IPS DF 6.9 (cell line): Measurements from ENCODE around the gene RPS17.

Experiments
- DNase-seq: peaks from one replicate; pipeline ENCODE4 v3.0.0-alpha.2; 2013; ENCODE audit warnings: low read depth, low spot score
- H3K27ac ChIP-seq: one replicate; pipeline ENCODE4 v1.5.1; 2013; ENCODE audit warnings: low read length, control low read depth
- H3K27me3 ChIP-seq: 2 replicates; pipeline ENCODE4 v1.6.1; 2013; ENCODE audit warnings: mild to moderate bottlenecking, low read length; ENCODE audit not compliant: control insufficient read depth, insufficient read depth
- H3K36me3 ChIP-seq: 2 replicates; pipeline ENCODE4 v1.6.1; 2013; ENCODE audit warnings: low read length; ENCODE audit not compliant: control insufficient read depth, insufficient read depth
- H3K4me1 ChIP-seq: 2 replicates; pipeline ENCODE4 v1.6.1; 2013; ENCODE audit warnings: low read length; ENCODE audit not compliant: control insufficient read depth, insufficient read depth
- H3K4me3 ChIP-seq: 2 replicates; pipeline ENCODE4 v1.5.1; 2013; ENCODE audit warnings: mild to moderate bottlenecking, low read length
- H3K9me3 ChIP-seq: 2 replicates; pipeline ENCODE4 v1.6.1; 2013; ENCODE audit warnings: low read length, inconsistent platforms; ENCODE audit not compliant: control insufficient read depth, insufficient read depth
- WGBS: extraction: QIAGEN DNeasy Blood & Tissue Kit; methylation state at CpG from one replicate; pipeline ENCODE4 v1.1.7; 2013; ENCODE audit warnings: mixed read lengths, missing lambda C conversion rate; ENCODE audit not compliant: insufficient read length, insufficient coverage; 5-methylcytosine and 5-hydroxymethylcytosine counted together

RPS17 gene

GRCh38 chr15:82540055-82540983, at the start of gene RPS17:
Gene RPS17, minus strand, starts transcription at chr15:82540457. Its CDS starts 29 bp downstream, at chr15:82540428.
- peaks cover 8% of the 10 kb centered on the region for H3K4me1 ChIP-seq
- H3K36me3 ChIP-seq = peaks cover 32% of the 10 kb centered on the region; the same call in 1 of the 2 replicates
- H3K27me3 ChIP-seq = no peaks in the 10 kb centered on the region
- H3K27ac ChIP-seq = no peak within 1 kb of the TSS
- H3K4me3 ChIP-seq = peak within 1 kb of the TSS; percentile 89
- H3K9me3 ChIP-seq = no peaks in the 10 kb centered on the region
- peak; percentile 77 for DNase-seq
- no CpG with 5 or more reads among the region's 81 CpGs for WGBS

DNA sequence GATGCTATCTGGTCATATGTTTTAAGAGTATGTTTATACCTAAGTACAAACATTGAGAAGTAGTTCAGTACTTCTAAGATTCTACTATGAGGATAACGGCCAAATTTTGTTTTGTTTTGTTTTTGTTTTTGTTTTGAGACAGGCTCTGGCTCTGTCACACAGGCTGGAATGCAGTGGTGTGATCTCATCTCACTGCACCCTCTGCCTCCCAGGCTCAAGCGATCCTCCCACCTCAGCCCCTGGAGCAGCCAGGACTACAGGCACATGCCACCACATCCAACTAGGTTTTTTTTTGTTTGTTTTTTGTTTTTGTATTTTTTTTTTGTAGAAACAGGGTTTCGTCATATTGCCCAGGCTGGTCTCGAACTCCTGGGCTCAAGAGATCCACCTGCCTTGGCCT, 47.5 kb upstream of the RPS17 start:
- no peaks in the 10 kb centered on the region for H3K36me3 ChIP-seq
- H3K4me3 ChIP-seq = no peak overlapping the region
- no peak for DNase-seq
- H3K27me3 ChIP-seq = no peaks in the 10 kb centered on the region
- H3K4me1 ChIP-seq = peaks cover 1% of the 10 kb centered on the region; the same call in 1 of the 2 replicates
- WGBS = no CpG with 5 or more reads among the region's 4 CpGs
- no peaks in the 10 kb centered on the region for H3K9me3 ChIP-seq
- no peak overlapping the region for H3K27ac ChIP-seq

DNA sequence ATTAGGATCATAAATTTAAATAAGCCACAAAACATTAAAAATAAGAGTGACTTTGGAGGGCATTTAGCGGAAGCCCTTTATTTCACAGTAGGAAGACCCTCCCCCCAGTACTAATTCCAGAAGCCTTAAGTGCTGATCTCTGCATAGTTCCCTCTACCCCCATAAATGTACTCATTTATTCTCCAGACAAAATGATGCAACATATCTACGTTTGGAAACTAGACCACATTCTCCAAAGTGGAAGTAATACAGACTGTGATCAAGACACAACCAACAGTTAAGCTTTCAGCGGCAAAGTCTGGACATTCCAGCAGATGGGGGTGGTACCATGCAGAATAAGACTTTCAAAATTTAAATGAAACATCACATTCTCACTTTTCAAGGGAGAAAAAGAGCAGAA, 44.8 kb upstream of the RPS17 start:
- no CpG with 5 or more reads among the region's 3 CpGs for WGBS
- H3K9me3 ChIP-seq = no peaks in the 10 kb centered on the region
- no peak for DNase-seq
- H3K4me1 ChIP-seq = peaks cover 1% of the 10 kb centered on the region; the same call in 1 of the 2 replicates
- H3K27me3 ChIP-seq = no peaks in the 10 kb centered on the region
- no peak overlapping the region for H3K4me3 ChIP-seq
- no peaks in the 10 kb centered on the region for H3K36me3 ChIP-seq
- no peak overlapping the region for H3K27ac ChIP-seq

GRCh38 chr15:82580713-82581112, 40.5 kb upstream of the RPS17 start:
- H3K36me3 ChIP-seq = no peaks in the 10 kb centered on the region
- WGBS = no CpG with 5 or more reads among the region's 2 CpGs
- H3K9me3 ChIP-seq = no peaks in the 10 kb centered on the region
- peaks cover 1% of the 10 kb centered on the region; the same call in 1 of the 2 replicates for H3K4me1 ChIP-seq
- no peak for DNase-seq
- H3K4me3 ChIP-seq = no peak overlapping the region
- H3K27ac ChIP-seq = no peak overlapping the region
- H3K27me3 ChIP-seq = no peaks in the 10 kb centered on the region

GRCh38 chr15:82575335-82575734, 35.1 kb upstream of the RPS17 start:
- no peaks in the 10 kb centered on the region for H3K9me3 ChIP-seq
- no CpG with 5 or more reads among the region's 3 CpGs for WGBS
- H3K36me3 ChIP-seq = no peaks in the 10 kb centered on the region
- no peak overlapping the region for H3K27ac ChIP-seq
- DNase-seq = no peak
- no peaks in the 10 kb centered on the region for H3K27me3 ChIP-seq
- H3K4me1 ChIP-seq = peaks cover 7% of the 10 kb centered on the region
- H3K4me3 ChIP-seq = no peak overlapping the region

DNA sequence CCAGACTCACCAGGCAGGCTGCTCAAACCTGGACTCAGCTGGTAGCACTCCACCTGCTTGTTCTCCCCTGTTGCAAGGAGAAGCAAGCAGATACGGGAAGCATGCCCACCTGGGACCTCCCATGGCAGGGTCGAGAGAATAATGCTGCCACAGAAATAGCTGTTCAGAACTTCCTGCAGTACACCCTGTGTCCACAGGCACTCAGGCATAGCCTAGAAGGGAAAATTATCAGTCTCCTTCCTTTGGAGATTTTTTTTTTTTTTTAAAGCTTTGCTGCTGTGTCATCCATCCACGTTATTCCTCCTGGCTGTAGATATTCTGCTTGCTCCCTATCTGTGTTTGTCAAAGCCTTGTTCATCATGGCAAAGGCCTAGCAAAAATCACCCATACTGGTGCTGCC, 32.7 kb upstream of the RPS17 start:
- no peaks in the 10 kb centered on the region for H3K27me3 ChIP-seq
- H3K36me3 ChIP-seq = no peaks in the 10 kb centered on the region
- no peaks in the 10 kb centered on the region for H3K9me3 ChIP-seq
- peaks cover 7% of the 10 kb centered on the region for H3K4me1 ChIP-seq
- no peak overlapping the region for H3K4me3 ChIP-seq
- H3K27ac ChIP-seq = no peak overlapping the region
- no CpG with 5 or more reads among the region's 3 CpGs for WGBS
- DNase-seq = no peak

DNA sequence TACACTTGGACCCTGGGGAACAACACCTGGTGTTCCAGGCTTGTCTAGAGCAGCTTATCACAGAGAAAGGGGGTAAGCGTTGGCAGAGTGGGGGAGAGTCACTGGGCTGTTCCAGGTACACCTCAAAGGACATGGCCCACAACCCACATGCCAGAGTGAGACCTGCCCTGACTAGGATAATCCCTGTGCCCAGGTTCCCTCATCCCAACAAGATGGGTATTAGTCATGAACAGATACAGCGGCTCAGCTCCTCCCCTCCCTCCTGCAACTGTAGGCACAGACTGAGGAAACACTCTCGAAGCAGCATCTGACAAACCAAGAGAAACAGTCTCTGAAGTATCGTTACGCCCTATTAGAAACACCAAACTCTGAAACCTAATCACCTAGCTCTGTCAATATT, 32.1 kb upstream of the RPS17 start:
- H3K4me1 ChIP-seq = peaks cover 7% of the 10 kb centered on the region
- no peaks in the 10 kb centered on the region for H3K27me3 ChIP-seq
- DNase-seq = no peak
- H3K36me3 ChIP-seq = no peaks in the 10 kb centered on the region
- no CpG with 5 or more reads among the region's 5 CpGs for WGBS
- no peak overlapping the region for H3K4me3 ChIP-seq
- H3K27ac ChIP-seq = no peak overlapping the region
- no peaks in the 10 kb centered on the region for H3K9me3 ChIP-seq

- H3K36me3 ChIP-seq = no peaks in the 10 kb centered on the region
- DNase-seq = no peak
- no CpG with 5 or more reads among the region's 17 CpGs for WGBS
- no peaks in the 10 kb centered on the region for H3K9me3 ChIP-seq
- peak overlapping the region; percentile 8; the same call in 1 of the 2 replicates for H3K4me3 ChIP-seq
- no peaks in the 10 kb centered on the region for H3K27me3 ChIP-seq
- peaks cover 7% of the 10 kb centered on the region for H3K4me1 ChIP-seq
- no peak overlapping the region for H3K27ac ChIP-seq
These were observed 31.5 kb upstream of the RPS17 start for GRCh38 chr15:82571722-82572222.

- H3K27ac ChIP-seq = no peak overlapping the region
- H3K4me3 ChIP-seq = no peak overlapping the region
- WGBS = no CpG with 5 or more reads among the region's 7 CpGs
- no peaks in the 10 kb centered on the region for H3K36me3 ChIP-seq
- peaks cover 7% of the 10 kb centered on the region for H3K4me1 ChIP-seq
- H3K27me3 ChIP-seq = no peaks in the 10 kb centered on the region
- H3K9me3 ChIP-seq = no peaks in the 10 kb centered on the region
- DNase-seq = no peak
These were observed 30.7 kb upstream of the RPS17 start for GRCh38 chr15:82570721-82571508.

GRCh38 chr15:82569834-82570233, 29.6 kb upstream of the RPS17 start:
- Histone ChIP-seq H3K4me3 (no peak overlapping the region), H3K27me3 (no peaks in the 10 kb centered on the region), H3K36me3 (no peaks in the 10 kb centered on the region), H3K4me1 (peaks cover 11% of the 10 kb centered on the region), H3K9me3 (no peaks in the 10 kb centered on the region), H3K27ac (no peak overlapping the region)
- no peak for DNase-seq
- no CpG with 5 or more reads among the region's 4 CpGs for WGBS
